Mesothelial cell of epicardium (in vitro differentiated cells): ENCODE results near the gene KIF2C. TPM values are rescaled to one million over a fixed set of nuclear protein-coding genes. Genes with fewer than 3 reads are reported as not detected.
"Not testable (repeated sequence)": the region's sequence is repeated elsewhere in the genome, so short reads cannot be mapped to it uniquely, and the experiment has no call there.

Source experiments
- DNase-seq, 2 experiments: peaks; one replicate each; pipeline ENCODE4 v3.0.0; 2021; ENCODE audit warnings: low spot score in 2 of 2; ENCODE audit not compliant: unreplicated experiment in 2 of 2
- H3K27ac Mint-ChIP-seq: 2 replicates; pipeline ENCODE4 v1.8.0; 2021; ENCODE audit warnings: mixed read lengths
- H3K27me3 Mint-ChIP-seq: 2 replicates; pipeline ENCODE4 v1.8.0; 2021; ENCODE audit warnings: low read depth, mixed read lengths
- H3K36me3 Mint-ChIP-seq: 2 replicates; pipeline ENCODE4 v1.8.0; 2021; ENCODE audit warnings: mixed read lengths
- H3K4me1 Mint-ChIP-seq: 2 replicates; pipeline ENCODE4 v1.8.0; 2021; ENCODE audit warnings: mixed read lengths
- H3K4me3 Mint-ChIP-seq: 2 replicates; pipeline ENCODE4 v1.8.0; 2021; ENCODE audit warnings: mild to moderate bottlenecking, moderate library complexity, mixed read lengths
- H3K9me3 Mint-ChIP-seq: 2 replicates; pipeline ENCODE4 v1.8.0; 2021; ENCODE audit warnings: mixed read lengths
- CTCF ChIP-seq: fragments of 200-600 bp; sonication (generic); IDR thresholded peaks from one replicate; pipeline ENCODE4 v1.5.0; 2021; ENCODE audit warnings: antibody characterized with exemption; ENCODE audit not compliant: unreplicated experiment
- total RNA-seq: library from RNA; stranded (reverse); gene quantifications from 3 replicates; pipeline ENCODE4 v1.2.1, GENCODE V29; 2021

Gene KIF2C
- total RNA-seq, 1 donor from 2014 or later = 18.2 TPM

- no peak for TF ChIP-seq CTCF
- H3K27ac Mint-ChIP-seq = peak overlapping the region; percentile 99
- H3K9me3 Mint-ChIP-seq = no peaks in the 10 kb centered on the region
- H3K36me3 Mint-ChIP-seq = peaks cover 10% of the 10 kb centered on the region
- no peak for DNase-seq
- H3K27me3 Mint-ChIP-seq = no peaks in the 10 kb centered on the region
- H3K4me1 Mint-ChIP-seq = peaks cover 45% of the 10 kb centered on the region
- H3K4me3 Mint-ChIP-seq = peak overlapping the region; percentile 63
Observed at GRCh38 chr1:44808938-44809917, 69.6 kb downstream of the KIF2C start.

GRCh38 chr1:44810101-44810761 lies 70.6 kb downstream of the KIF2C start:
- Mint-ChIP-seq H3K4me3 (no peak overlapping the region), H3K27ac (peak overlapping the region; percentile 64), H3K4me1 (peaks cover 51% of the 10 kb centered on the region), H3K36me3 (peaks cover 13% of the 10 kb centered on the region), H3K27me3 (no peaks in the 10 kb centered on the region), H3K9me3 (no peaks in the 10 kb centered on the region)
- no peak for DNase-seq
- TF ChIP-seq CTCF = no peak

GRCh38 chr1:44810762-44811105 lies 71.1 kb downstream of the KIF2C start:
- not testable (repeated sequence) for DNase-seq, H3K4me3 Mint-ChIP-seq, H3K9me3 Mint-ChIP-seq, H3K27me3 Mint-ChIP-seq
- Mint-ChIP-seq H3K4me1 (peaks cover 52% of the 10 kb centered on the region), H3K27ac (peak overlapping the region; percentile 64), H3K36me3 (peaks cover 15% of the 10 kb centered on the region)

GRCh38 chr1:44811234-44811633 lies 71.6 kb downstream of the KIF2C start:
- no peak for TF ChIP-seq CTCF
- Mint-ChIP-seq H3K27ac (peak overlapping the region; percentile 71), H3K9me3 (no peaks in the 10 kb centered on the region), H3K27me3 (no peaks in the 10 kb centered on the region), H3K36me3 (peaks cover 15% of the 10 kb centered on the region), H3K4me3 (no peak overlapping the region), H3K4me1 (peaks cover 52% of the 10 kb centered on the region)
- no peak for DNase-seq

GRCh38 chr1:44812822-44813543 lies 73.3 kb downstream of the KIF2C start:
- DNase-seq = no peak
- Mint-ChIP-seq H3K27ac (no peak overlapping the region), H3K27me3 (no peaks in the 10 kb centered on the region), H3K4me3 (peak overlapping the region; percentile 24), H3K9me3 (peaks cover 5% of the 10 kb centered on the region), H3K36me3 (peaks cover 15% of the 10 kb centered on the region), H3K4me1 (peaks cover 44% of the 10 kb centered on the region)
- no peak for TF ChIP-seq CTCF

- peaks cover 34% of the 10 kb centered on the region for H3K4me1 Mint-ChIP-seq
- H3K36me3 Mint-ChIP-seq = peaks cover 15% of the 10 kb centered on the region
- H3K27ac Mint-ChIP-seq, H3K4me3 Mint-ChIP-seq, DNase-seq, H3K27me3 Mint-ChIP-seq, H3K9me3 Mint-ChIP-seq: not testable (repeated sequence)
Observed at GRCh38 chr1:44815926-44816325, 76.3 kb downstream of the KIF2C start.
